Measurements from ENCODE around the gene CDS1.

The CDS1 gene

GRCh38 chr4:84573385-84574068, 9.4 kb upstream of the CDS1 start:
- H3K36me3 ChIP-seq (ENCODE audit: control insufficient read depth, insufficient read depth, low read length) = no peaks in the 10 kb centered on the region
- H3K27ac ChIP-seq = no peak overlapping the region
- H3K9ac ChIP-seq = no peak overlapping the region
- no peaks in the 10 kb centered on the region for H3K9me3 ChIP-seq (ENCODE audit: control insufficient read depth, low read length)
- no peak overlapping the region for H3K4me3 ChIP-seq (ENCODE audit: low read depth, low read length)
- H3K4me1 ChIP-seq = no peaks in the 10 kb centered on the region
- TF ChIP-seq, protein P1, sequence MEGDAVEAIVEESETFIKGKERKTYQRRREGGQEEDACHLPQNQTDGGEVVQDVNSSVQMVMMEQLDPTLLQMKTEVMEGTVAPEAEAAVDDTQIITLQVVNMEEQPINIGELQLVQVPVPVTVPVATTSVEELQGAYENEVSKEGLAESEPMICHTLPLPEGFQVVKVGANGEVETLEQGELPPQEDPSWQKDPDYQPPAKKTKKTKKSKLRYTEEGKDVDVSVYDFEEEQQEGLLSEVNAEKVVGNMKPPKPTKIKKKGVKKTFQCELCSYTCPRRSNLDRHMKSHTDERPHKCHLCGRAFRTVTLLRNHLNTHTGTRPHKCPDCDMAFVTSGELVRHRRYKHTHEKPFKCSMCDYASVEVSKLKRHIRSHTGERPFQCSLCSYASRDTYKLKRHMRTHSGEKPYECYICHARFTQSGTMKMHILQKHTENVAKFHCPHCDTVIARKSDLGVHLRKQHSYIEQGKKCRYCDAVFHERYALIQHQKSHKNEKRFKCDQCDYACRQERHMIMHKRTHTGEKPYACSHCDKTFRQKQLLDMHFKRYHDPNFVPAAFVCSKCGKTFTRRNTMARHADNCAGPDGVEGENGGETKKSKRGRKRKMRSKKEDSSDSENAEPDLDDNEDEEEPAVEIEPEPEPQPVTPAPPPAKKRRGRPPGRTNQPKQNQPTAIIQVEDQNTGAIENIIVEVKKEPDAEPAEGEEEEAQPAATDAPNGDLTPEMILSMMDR (IDR thresholded peaks at IDR 0.05) = no peak
- H3K27me3 ChIP-seq (ENCODE audit: control insufficient read depth, insufficient read depth, low read length) = no peaks in the 10 kb centered on the region
- no peaks in the 10 kb centered on the region for H3K79me2 ChIP-seq
- no peak overlapping the region for H2AFZ ChIP-seq
- no peak overlapping the region for H3K4me2 ChIP-seq (ENCODE audit: low read length)

DNA sequence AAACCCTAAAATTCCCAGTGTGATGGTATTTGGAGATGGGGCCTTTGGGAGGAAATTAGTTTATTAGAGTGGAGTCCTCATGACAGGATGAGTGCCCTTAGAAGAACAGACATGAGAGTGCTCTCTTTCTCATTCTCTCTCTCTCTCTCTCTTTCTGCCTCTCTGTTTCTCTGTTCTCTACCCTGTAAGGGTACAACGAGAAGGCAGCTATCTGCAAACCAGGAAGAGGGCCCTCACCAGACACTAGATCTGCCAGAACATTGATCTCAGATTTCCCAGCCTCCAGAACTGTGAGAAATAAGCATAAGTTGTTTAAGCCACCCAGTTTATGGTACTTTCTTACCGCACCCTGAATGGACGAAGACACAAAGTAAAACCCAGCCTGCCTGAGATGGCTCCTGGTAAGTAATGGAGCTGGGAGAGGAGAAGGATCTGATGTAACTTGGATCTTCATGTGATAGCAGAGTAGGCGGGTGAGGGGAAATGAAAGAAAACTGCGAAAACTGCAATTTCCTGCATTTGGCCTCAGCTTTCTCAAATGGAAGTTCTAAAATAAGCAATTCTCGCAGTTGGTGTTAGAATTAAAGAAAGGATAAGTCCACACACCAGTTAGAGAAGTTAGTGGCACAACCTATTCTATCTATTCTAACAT, 8.7 kb upstream of the CDS1 start:
- H3K27me3 ChIP-seq (ENCODE audit: control insufficient read depth, insufficient read depth, low read length) = no peaks in the 10 kb centered on the region
- no peak overlapping the region for H3K4me2 ChIP-seq (ENCODE audit: low read length)
- TF ChIP-seq, protein P1 (IDR thresholded peaks at IDR 0.05) = no peak
- H3K79me2 ChIP-seq = no peaks in the 10 kb centered on the region
- peaks cover 4% of the 10 kb centered on the region for H3K4me1 ChIP-seq
- H3K36me3 ChIP-seq (ENCODE audit: control insufficient read depth, insufficient read depth, low read length) = no peaks in the 10 kb centered on the region
- no peak overlapping the region for H3K27ac ChIP-seq
- H2AFZ ChIP-seq = no peak overlapping the region
- H3K9me3 ChIP-seq (ENCODE audit: control insufficient read depth, low read length) = no peaks in the 10 kb centered on the region
- H3K9ac ChIP-seq = no peak overlapping the region
- no peak overlapping the region for H3K4me3 ChIP-seq (ENCODE audit: low read depth, low read length)

DNA sequence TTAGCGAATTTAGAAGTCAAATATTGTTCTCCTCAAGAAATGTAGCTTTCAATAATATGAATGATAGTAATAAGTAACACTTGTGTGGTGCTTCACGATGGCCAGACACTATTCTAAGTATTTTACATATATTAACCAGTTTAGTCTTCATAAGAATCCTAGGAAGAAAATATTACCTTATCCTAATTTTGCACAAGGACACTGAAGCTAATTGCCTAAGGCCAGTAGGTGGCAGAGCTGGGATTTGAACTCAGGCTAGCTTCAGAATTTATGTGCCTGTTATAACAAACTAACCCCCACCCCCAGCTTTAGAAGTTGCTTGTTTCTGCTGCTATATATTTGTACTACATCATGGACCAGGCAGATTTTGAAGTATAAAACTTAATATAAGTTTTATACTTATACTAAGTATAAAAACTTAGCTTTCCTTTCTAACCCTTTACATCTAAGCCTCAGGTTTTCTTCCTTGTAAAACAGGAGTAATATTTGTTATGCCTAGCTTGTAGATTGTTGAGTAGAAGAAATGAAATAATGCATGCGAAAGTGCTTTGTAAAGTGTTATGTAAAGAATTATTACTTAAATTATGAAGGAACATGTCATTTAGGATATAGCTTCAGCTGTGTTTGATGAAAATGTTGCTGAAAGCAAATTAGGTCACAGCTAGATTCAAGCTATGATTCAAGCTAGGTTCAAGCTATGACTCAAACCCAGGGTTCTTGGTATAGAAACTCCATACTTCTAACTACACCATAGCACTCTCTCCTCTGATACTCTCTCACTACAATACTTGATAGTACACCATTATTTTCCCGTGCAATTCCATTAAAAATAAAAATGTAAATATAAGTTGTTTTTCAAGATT, 4.2 kb upstream of the CDS1 start:
- TF ChIP-seq, protein P1 (IDR thresholded peaks at IDR 0.05) = peak; percentile 39

GRCh38 chr4:84579403-84579776, 3.5 kb upstream of the CDS1 start:
- H3K9ac ChIP-seq = no peak overlapping the region

More for the DNA sequence above, 4.2 kb upstream of the CDS1 start:
- peak overlapping the region; percentile 55 for H3K27ac ChIP-seq
- H2AFZ ChIP-seq = no peak overlapping the region
- H3K9me3 ChIP-seq (ENCODE audit: control insufficient read depth, low read length) = no peaks in the 10 kb centered on the region
- H3K79me2 ChIP-seq = no peaks in the 10 kb centered on the region
- H3K4me2 ChIP-seq (ENCODE audit: low read length) = peak overlapping the region; percentile 37
- peak overlapping the region; percentile 29 for H3K4me3 ChIP-seq (ENCODE audit: low read depth, low read length)
- no peaks in the 10 kb centered on the region for H3K27me3 ChIP-seq (ENCODE audit: control insufficient read depth, insufficient read depth, low read length)
- H3K36me3 ChIP-seq (ENCODE audit: control insufficient read depth, insufficient read depth, low read length) = no peaks in the 10 kb centered on the region
- H3K4me1 ChIP-seq = peaks cover 4% of the 10 kb centered on the region
- no peak overlapping the region for H3K9ac ChIP-seq

More at GRCh38 chr4:84579403-84579776, 3.5 kb upstream of the CDS1 start:
- H2AFZ ChIP-seq = no peak overlapping the region
- peak overlapping the region; percentile 29 for H3K4me3 ChIP-seq (ENCODE audit: low read depth, low read length)
- peaks cover 4% of the 10 kb centered on the region for H3K4me1 ChIP-seq
- H3K27me3 ChIP-seq (ENCODE audit: control insufficient read depth, insufficient read depth, low read length) = no peaks in the 10 kb centered on the region
- H3K27ac ChIP-seq = peak overlapping the region; percentile 55
- peak overlapping the region; percentile 37 for H3K4me2 ChIP-seq (ENCODE audit: low read length)
- no peaks in the 10 kb centered on the region for H3K36me3 ChIP-seq (ENCODE audit: control insufficient read depth, insufficient read depth, low read length)
- H3K79me2 ChIP-seq = no peaks in the 10 kb centered on the region
- TF ChIP-seq, protein P1 (IDR thresholded peaks at IDR 0.05) = no peak
- H3K9me3 ChIP-seq (ENCODE audit: control insufficient read depth, low read length) = no peaks in the 10 kb centered on the region

Data from parathyroid adenoma (tissue), 2 donors.